HG03108 (cell line): ENCODE data around the gene POLR2E.
A peak's percentile ranks its signal among the peaks of the same experiment; 100 is the strongest.

Experiments used
- ATAC-seq: cut with Tn5 transposase; IDR thresholded peaks from one replicate; pipeline ENCODE4 v1.9.1; 2021; ENCODE audit warnings: moderate library complexity; ENCODE audit not compliant: unreplicated experiment

Gene POLR2E

GRCh38 chr19:1082165-1082927, 12.8 kb downstream of the POLR2E start:
- ATAC-seq: no peak

- no peak for ATAC-seq
Observed at GRCh38 chr19:1081301-1082164, 13.6 kb downstream of the POLR2E start.

GRCh38 chr19:1080360-1081161, 14.6 kb downstream of the POLR2E start:
- no peak for ATAC-seq

GRCh38 chr19:1079566-1080111, 15.5 kb downstream of the POLR2E start:
- ATAC-seq: no peak

- ATAC-seq: peak; percentile 65
Observed at GRCh38 chr19:1076951-1077350, 18.2 kb downstream of the POLR2E start.

GRCh38 chr19:1076046-1076386, 19.2 kb downstream of the POLR2E start:
- no peak for ATAC-seq

- ATAC-seq: peak; percentile 38
Observed at GRCh38 chr19:1074544-1075283, 20.5 kb downstream of the POLR2E start.

- no peak for ATAC-seq
Observed at GRCh38 chr19:1073956-1074517, 21.1 kb downstream of the POLR2E start.

GRCh38 chr19:1073063-1073955, 21.9 kb downstream of the POLR2E start:
- no peak for ATAC-seq

GRCh38 chr19:1072371-1073015, 22.7 kb downstream of the POLR2E start:
- no peak for ATAC-seq

- no peak for ATAC-seq
Observed at GRCh38 chr19:1070931-1071791, 24.0 kb downstream of the POLR2E start.

GRCh38 chr19:1070576-1070930, 24.6 kb downstream of the POLR2E start:
- no peak for ATAC-seq

- no peak for ATAC-seq
Observed at GRCh38 chr19:1069009-1069779, 26.0 kb downstream of the POLR2E start.

GRCh38 chr19:1068009-1069001, 26.9 kb downstream of the POLR2E start:
- no peak for ATAC-seq

GRCh38 chr19:1067341-1067957, 27.7 kb downstream of the POLR2E start:
- ATAC-seq: peak; percentile 9
